GM21737 (cell line): ENCODE data around the gene ARHGEF25.

ENCODE experiments used
- ATAC-seq: cut with Tn5 transposase; IDR thresholded peaks from one replicate; pipeline ENCODE4 v1.9.1; 2021; ENCODE audit warnings: mild to moderate bottlenecking, moderate library complexity; ENCODE audit not compliant: unreplicated experiment

The ARHGEF25 gene

GRCh38 chr12:57620936-57621496, 9.8 kb downstream of the ARHGEF25 start:
- ATAC-seq: no peak

GRCh38 chr12:57621497-57622292, 10.5 kb downstream of the ARHGEF25 start:
- no peak for ATAC-seq

- ATAC-seq: no peak
Observed at GRCh38 chr12:57622293-57623245, 11.3 kb downstream of the ARHGEF25 start.

- ATAC-seq: no peak
Observed at GRCh38 chr12:57623385-57623784, 12.2 kb downstream of the ARHGEF25 start.

GRCh38 chr12:57623811-57624390, 12.7 kb downstream of the ARHGEF25 start:
- ATAC-seq: no peak

GRCh38 chr12:57624441-57625220, 13.4 kb downstream of the ARHGEF25 start:
- ATAC-seq: no peak

- no peak for ATAC-seq
Observed at GRCh38 chr12:57625261-57626032, 14.2 kb downstream of the ARHGEF25 start.

GRCh38 chr12:57626111-57626920, 15.1 kb downstream of the ARHGEF25 start:
- no peak for ATAC-seq

GRCh38 chr12:57626921-57627445, 15.7 kb downstream of the ARHGEF25 start:
- no peak for ATAC-seq

- ATAC-seq: no peak
Observed at GRCh38 chr12:57627501-57628279, 16.5 kb downstream of the ARHGEF25 start.

GRCh38 chr12:57628280-57629191, 17.3 kb downstream of the ARHGEF25 start:
- no peak for ATAC-seq

GRCh38 chr12:57629897-57630471, 18.7 kb downstream of the ARHGEF25 start:
- no peak for ATAC-seq

- no peak for ATAC-seq
Observed at GRCh38 chr12:57630891-57631433, 19.7 kb downstream of the ARHGEF25 start.

- no peak for ATAC-seq
Observed at GRCh38 chr12:57631566-57632072, 20.4 kb downstream of the ARHGEF25 start.

GRCh38 chr12:57632073-57632957, 21.1 kb downstream of the ARHGEF25 start:
- no peak for ATAC-seq
